ENCODE data around the gene MTA2. TPM values are rescaled to one million over a fixed set of nuclear protein-coding genes. Genes with fewer than 3 reads are reported as not detected.
A peak's percentile ranks its signal among the peaks of the same experiment; 100 is the strongest.

MTA2 gene
- total and polyA plus RNA-seq, 2 of the 8 experiments (the other 6 are each of a cell fraction or from before 2014, with no cell fraction given), result 25.7 to 114 TPM

GRCh38 chr11:62601122-62601371 lies 618 bp downstream of the MTA2 start:
- DNase-seq (ENCODE audit: low read depth in 1 of 2, low spot score in 2 of 2) (no peak), FAIRE-seq (no peak)
- CTCF ChIA-PET (ENCODE audit: partially characterized antibody), result interaction anchor here (0.6 to 2.2 kb wide), 7 partner anchors 9 to 93 kb away, joined by 3 to 24 read pairs (median 3); partner anchors contain the start of genes EML3, ROM1 and TUT1
- H3K14ac ChIP-seq (ENCODE audit: insufficient read length), result no peak overlapping the region
- peaks cover 0 to 13% (median 11%) of the 10 kb centered on the region in 4 experiments; a peak in 6 of 7 replicates for H3K27me3 ChIP-seq (replicated peaks in 1 of 4; ENCODE audit: control insufficient read depth in 3 of 4, extremely low read depth in 1 of 4, insufficient read depth in 3 of 4, low read length in 3 of 4)
- H4K91ac ChIP-seq (replicated peaks; ENCODE audit: insufficient read length, low read length), result peak overlapping the region; percentile 28
- peak overlapping the region; percentile 72 to 95 for H3K4me2 ChIP-seq (ENCODE audit: insufficient read depth in 1 of 2, low read depth in 2 of 2, low read length in 2 of 2)
- H3K23me2 ChIP-seq (ENCODE audit: low read depth, low read length), result peaks cover 17% of the 10 kb centered on the region; the same call in 1 of the 2 replicates
- peaks cover 7 to 32% (median 17%) of the 10 kb centered on the region in 4 experiments for H3K4me1 ChIP-seq (replicated peaks in 1 of 4; ENCODE audit: control insufficient read depth in 3 of 4, insufficient read depth in 4 of 4, low read length in 3 of 4)
- H3K18ac ChIP-seq (ENCODE audit: extremely low read depth, low read length), result peak overlapping the region; percentile 81; the same call in 1 of the 2 replicates
- H2BK12ac ChIP-seq (ENCODE audit: low read depth, low read length), result no peak overlapping the region
- no peak overlapping the region for H2BK120ac ChIP-seq (replicated peaks; ENCODE audit: low read depth, low read length)
- H4K8ac ChIP-seq (ENCODE audit: extremely low read depth, insufficient read depth, low read length), result peak overlapping the region; percentile 95
- 1% methylated on average over 16 of the region's 30 CpGs; no CpG with 5 or more reads in 1 of the 2 experiments for WGBS, 2 experiments (ENCODE audit: extremely low coverage in 1 of 2, insufficient coverage in 1 of 2, insufficient read length in 1 of 2, insufficient replicate concordance in 2 of 2, low coverage in 1 of 2, low lambda C conversion rate in 2 of 2, missing lambda C conversion rate in 1 of 2)
- H2BK5ac ChIP-seq (ENCODE audit: low read depth, low read length), result 0 out of 2 replicates have a peak overlapping the region, but pooled peaks have one; percentile 75
- H3K4me3 ChIP-seq (ENCODE audit: extremely low read depth in 1 of 4, insufficient read depth in 2 of 4, low read depth in 3 of 4, low read length in 4 of 4), result peak overlapping the region; percentile 74 to 86 (median 84)
- peak overlapping the region; percentile 79; the same call in 1 of the 2 replicates for H3K27ac ChIP-seq (ENCODE audit: low read depth, low read length)
- no peaks in the 10 kb centered on the region for H3K9me3 ChIP-seq (ENCODE audit: insufficient read depth in 2 of 2, low read depth in 1 of 2, low read length in 1 of 2)
- no peak overlapping the region for H2BK20ac ChIP-seq (ENCODE audit: low read length)
- H3K36me3 ChIP-seq (ENCODE audit: control insufficient read depth in 2 of 4, insufficient read depth in 4 of 4, low read length in 3 of 4), result peaks cover 22 to 25% (median 23%) of the 10 kb centered on the region in 4 experiments
- POLR2A ChIA-PET (ENCODE audit: partially characterized antibody), result interaction anchor here (0.8 to 12.3 kb wide), 25 partner anchors 9 to 280 kb away, joined by 3 to 235 read pairs (median 3); partner anchors contain the start of genes B3GAT3, C11orf98, CSKMT and EEF1G
- peak overlapping the region; percentile 14 for H3K4ac ChIP-seq (replicated peaks; ENCODE audit: insufficient read length, low read depth, low read length)
- H4K20me1 ChIP-seq (replicated peaks in 1 of 2; ENCODE audit: control insufficient read depth in 1 of 2, insufficient read depth in 2 of 2, low read length in 2 of 2), result peaks cover 3 to 11% of the 10 kb centered on the region in 2 experiments
- no peak overlapping the region for H3K23ac ChIP-seq (ENCODE audit: insufficient read length)
- peak overlapping the region; percentile 50 for H3K56ac ChIP-seq (replicated peaks; ENCODE audit: insufficient read length, low read depth, low read length)
- H3K79me1 ChIP-seq (ENCODE audit: low read depth, low read length), result no peaks in the 10 kb centered on the region; the same call in 1 of the 2 replicates
- H3K79me2 ChIP-seq (ENCODE audit: control insufficient read depth in 1 of 2, insufficient read depth in 2 of 2, low read length in 2 of 2), result peaks cover 0 to 28% of the 10 kb centered on the region in 2 experiments; a peak in 2 of 4 replicates
- TF ChIP-seq SIN3A (conservative IDR thresholded peaks at IDR 0.05 in 1 of 2, IDR thresholded peaks at IDR 0.05 in 1 of 2; ENCODE audit: low read depth in 1 of 2, low read length in 2 of 2), result 0 out of 4 replicates have a peak, but pooled peaks of 1 of the 2 experiments have one; percentile 19
- no peak for TF ChIP-seq EGR1 (IDR thresholded peaks at IDR 0.05; ENCODE audit: borderline replicate concordance, low read depth, low read length)
- TF ChIP-seq ASH2L (IDR thresholded peaks at IDR 0.05; ENCODE audit: low read length), result peak; percentile 68
- TF ChIP-seq KDM4A (IDR thresholded peaks at IDR 0.05; ENCODE audit: low read depth, low read length, severe bottlenecking), result peak; percentile 59
- TF ChIP-seq SRF (IDR thresholded peaks at IDR 0.05; ENCODE audit: low read depth, low read length), result no peak
- TF ChIP-seq ZNF274 (IDR thresholded peaks at IDR 0.05; ENCODE audit: borderline replicate concordance, extremely low read depth, low read length), result no peak
- no peak; a peak in 1 of 3 replicates for TF ChIP-seq POLR2A (IDR thresholded peaks at IDR 0.05; ENCODE audit: control extremely low read depth in 1 of 2, low read depth in 2 of 2, low read length in 2 of 2)
- no peak for TF ChIP-seq TCF12 (IDR thresholded peaks at IDR 0.05; ENCODE audit: low read depth, low read length)
- no peak for TF ChIP-seq HDAC6 (IDR thresholded peaks at IDR 0.05; ENCODE audit: low read depth, low read length)
- no peak for TF ChIP-seq CBX5 (IDR thresholded peaks at IDR 0.05; ENCODE audit: low read depth, low read length)
- peak overlapping the region; percentile 47 for H4K5ac ChIP-seq (ENCODE audit: insufficient read length, low read depth, low read length)
- peak overlapping the region; percentile 83 to 99 (median 87) for H3K9ac ChIP-seq (replicated peaks in 1 of 4; ENCODE audit: extremely low read depth in 1 of 4, low read depth in 3 of 4, low read length in 3 of 4)
- H2BK15ac ChIP-seq (ENCODE audit: low read length), result no peak overlapping the region
- no peak overlapping the region for H2AFZ ChIP-seq (ENCODE audit: low read length)
- H2AK5ac ChIP-seq (ENCODE audit: low read depth, low read length), result no peak overlapping the region

Data from H1 (cell line).